ENCODE data around the gene NSUN4.
"Not testable (repeated sequence)": the region's sequence is repeated elsewhere in the genome, so short reads cannot be mapped to it uniquely, and the experiment has no call there.

NSUN4 gene

DNA sequence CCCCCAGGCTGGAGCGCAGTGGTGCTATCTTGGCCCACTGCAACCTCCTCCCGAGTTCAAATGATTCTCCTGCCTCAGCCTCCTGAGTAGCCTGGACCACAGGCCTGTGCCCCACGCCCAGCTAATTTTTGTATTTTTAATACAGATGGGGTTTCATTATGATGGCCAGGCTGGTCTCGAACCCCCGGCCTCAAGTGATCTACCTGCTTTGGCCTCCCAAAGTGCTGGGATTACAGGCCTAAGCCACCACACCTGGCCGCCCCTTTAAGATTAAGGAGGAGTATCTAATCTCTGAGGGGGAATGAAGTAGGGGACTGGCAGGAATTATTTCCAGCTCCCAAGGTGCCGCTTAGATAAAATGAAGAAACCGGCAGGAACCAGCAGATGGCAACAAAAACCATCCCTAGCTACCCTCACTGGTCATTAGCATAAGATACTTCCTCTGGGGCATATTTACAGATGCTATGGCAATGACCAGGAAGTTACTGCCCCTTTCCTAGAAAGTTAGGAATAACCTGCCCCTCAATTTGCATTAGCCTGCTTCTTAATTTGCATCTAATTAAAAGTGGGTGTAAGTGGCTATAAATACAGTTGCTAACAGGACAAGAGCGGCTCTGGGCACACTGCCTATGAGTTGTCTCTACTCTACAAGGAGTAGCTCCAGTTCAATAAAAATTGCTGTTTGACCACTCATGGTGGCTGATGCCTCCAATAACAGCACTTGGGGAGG lies 7.1 kb upstream of the NSUN4 start:
- TF ChIP-seq, protein P1, sequence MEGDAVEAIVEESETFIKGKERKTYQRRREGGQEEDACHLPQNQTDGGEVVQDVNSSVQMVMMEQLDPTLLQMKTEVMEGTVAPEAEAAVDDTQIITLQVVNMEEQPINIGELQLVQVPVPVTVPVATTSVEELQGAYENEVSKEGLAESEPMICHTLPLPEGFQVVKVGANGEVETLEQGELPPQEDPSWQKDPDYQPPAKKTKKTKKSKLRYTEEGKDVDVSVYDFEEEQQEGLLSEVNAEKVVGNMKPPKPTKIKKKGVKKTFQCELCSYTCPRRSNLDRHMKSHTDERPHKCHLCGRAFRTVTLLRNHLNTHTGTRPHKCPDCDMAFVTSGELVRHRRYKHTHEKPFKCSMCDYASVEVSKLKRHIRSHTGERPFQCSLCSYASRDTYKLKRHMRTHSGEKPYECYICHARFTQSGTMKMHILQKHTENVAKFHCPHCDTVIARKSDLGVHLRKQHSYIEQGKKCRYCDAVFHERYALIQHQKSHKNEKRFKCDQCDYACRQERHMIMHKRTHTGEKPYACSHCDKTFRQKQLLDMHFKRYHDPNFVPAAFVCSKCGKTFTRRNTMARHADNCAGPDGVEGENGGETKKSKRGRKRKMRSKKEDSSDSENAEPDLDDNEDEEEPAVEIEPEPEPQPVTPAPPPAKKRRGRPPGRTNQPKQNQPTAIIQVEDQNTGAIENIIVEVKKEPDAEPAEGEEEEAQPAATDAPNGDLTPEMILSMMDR (IDR thresholded peaks at IDR 0.05; ENCODE audit: borderline replicate concordance, control extremely low read depth, extremely low read depth, insufficient read depth, missing control alignments) = peak; percentile 55
- peak; percentile 57 for DNase-seq (ENCODE audit: low spot score)
- in situ Hi-C loops (cut with MboI; ENCODE audit: low sequenced_read_pairs, unreplicated experiment) = no loop called here

- no peak for DNase-seq (ENCODE audit: low spot score)
- TF ChIP-seq, protein P1 (IDR thresholded peaks at IDR 0.05; ENCODE audit: borderline replicate concordance, control extremely low read depth, extremely low read depth, insufficient read depth, missing control alignments) = no peak
- in situ Hi-C loops (cut with MboI; ENCODE audit: low sequenced_read_pairs, unreplicated experiment) = no loop called here
Measured at GRCh38 chr1:46334030-46334384, 6.6 kb upstream of the NSUN4 start.

DNA sequence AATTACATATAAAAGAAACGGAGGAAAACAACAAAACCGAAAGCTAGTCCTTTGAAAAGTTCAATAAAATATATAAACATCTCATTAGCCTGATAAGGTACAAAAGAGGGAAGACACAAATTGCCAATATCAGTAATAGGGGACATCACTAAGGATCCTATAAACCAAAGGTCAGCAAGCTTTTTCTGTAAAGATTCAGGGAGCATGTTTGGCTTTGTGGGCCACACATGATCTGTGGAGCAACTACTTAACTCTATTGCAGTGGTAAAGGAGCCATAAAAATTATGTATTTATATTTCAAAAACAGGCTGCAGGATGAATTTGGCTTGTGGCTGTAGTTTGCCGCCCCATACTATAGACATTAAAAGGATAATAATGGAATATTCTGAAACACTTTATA lies 5.5 kb upstream of the NSUN4 start:
- TF ChIP-seq, protein P1 (IDR thresholded peaks at IDR 0.05; ENCODE audit: borderline replicate concordance, control extremely low read depth, extremely low read depth, insufficient read depth, missing control alignments) = no peak
- in situ Hi-C loops (cut with MboI; ENCODE audit: low sequenced_read_pairs, unreplicated experiment) = no loop called here
- DNase-seq (ENCODE audit: low spot score) = no peak

GRCh38 chr1:46337409-46337808 lies 3.2 kb upstream of the NSUN4 start:
- in situ Hi-C loops (cut with MboI; ENCODE audit: low sequenced_read_pairs, unreplicated experiment); DNase-seq (ENCODE audit: low spot score): not testable (repeated sequence)

DNA sequence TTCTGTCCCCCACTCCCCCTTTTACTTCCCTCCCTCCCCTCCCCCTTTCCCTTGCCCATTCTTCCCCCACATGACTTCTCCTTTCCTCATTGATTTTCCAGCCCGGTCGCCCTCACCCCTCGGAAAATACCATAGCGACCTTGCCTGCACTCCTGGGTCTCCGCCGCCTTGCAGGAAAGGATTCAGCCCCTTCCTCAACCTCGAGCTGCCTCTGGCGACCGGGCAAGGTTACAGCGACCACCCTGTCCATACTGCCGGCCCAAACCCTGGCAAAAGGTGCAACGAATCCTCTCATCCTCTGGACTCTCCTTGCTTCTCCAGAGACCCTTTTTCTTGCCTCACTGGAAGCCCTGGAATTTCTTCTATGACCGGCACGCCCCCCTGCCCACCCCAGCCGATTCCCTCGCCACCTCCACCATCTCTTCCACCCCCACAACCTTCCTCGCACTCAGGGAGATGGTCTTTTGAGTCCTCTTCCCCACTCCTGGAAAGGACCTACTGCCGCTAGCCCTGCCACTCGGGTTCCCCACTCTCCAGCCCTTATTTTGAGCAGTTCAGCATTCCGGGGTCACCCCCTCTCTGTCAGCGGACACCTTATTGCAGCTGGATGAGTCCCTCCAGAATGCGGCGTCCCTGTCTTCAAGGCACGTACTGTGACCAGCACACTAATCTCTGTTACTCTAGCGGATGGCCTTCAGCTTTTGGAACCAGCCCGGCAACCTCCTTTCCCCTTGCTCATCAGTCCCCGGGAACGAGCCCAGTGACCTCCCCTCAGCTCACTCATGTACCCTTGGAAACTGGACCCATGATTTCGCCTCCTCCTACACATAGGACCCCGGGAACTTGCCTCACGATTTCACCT lies 846 bp downstream of the NSUN4 start:
- TF ChIP-seq, protein P1 (IDR thresholded peaks at IDR 0.05; ENCODE audit: borderline replicate concordance, control extremely low read depth, extremely low read depth, insufficient read depth, missing control alignments) = no peak
- DNase-seq (ENCODE audit: low spot score) = no peak
- in situ Hi-C loops (cut with MboI; ENCODE audit: low sequenced_read_pairs, unreplicated experiment) = no loop called here

- in situ Hi-C loops (cut with MboI; ENCODE audit: low sequenced_read_pairs, unreplicated experiment) = no loop called here
- peak; percentile 65 for DNase-seq (ENCODE audit: low spot score)
- TF ChIP-seq, protein P1 (IDR thresholded peaks at IDR 0.05; ENCODE audit: borderline replicate concordance, control extremely low read depth, extremely low read depth, insufficient read depth, missing control alignments) = no peak
Measured at GRCh38 chr1:46342084-46342656, 1.6 kb downstream of the NSUN4 start.

All from GM13976 (cell line).